ENCODE results near the gene HASPIN.

The HASPIN gene
- total RNA-seq = 1.3 to 4.3 reads per million in 2 experiments

GRCh38 chr17:3723556-3724377 lies at the start of gene HASPIN:
HASPIN (plus strand) TSS chr17:3723903; CDS start chr17:3723936, 33 bp downstream.
- DNase-seq (ENCODE audit: low read depth) = peak; percentile 88

GRCh38 chr17:3675886-3676285 lies 47.8 kb upstream of the HASPIN start:
- no peak for DNase-seq (ENCODE audit: low read depth)

- DNase-seq (ENCODE audit: low read depth) = no peak
Measured at GRCh38 chr17:3678095-3678820, 45.4 kb upstream of the HASPIN start.

DNA sequence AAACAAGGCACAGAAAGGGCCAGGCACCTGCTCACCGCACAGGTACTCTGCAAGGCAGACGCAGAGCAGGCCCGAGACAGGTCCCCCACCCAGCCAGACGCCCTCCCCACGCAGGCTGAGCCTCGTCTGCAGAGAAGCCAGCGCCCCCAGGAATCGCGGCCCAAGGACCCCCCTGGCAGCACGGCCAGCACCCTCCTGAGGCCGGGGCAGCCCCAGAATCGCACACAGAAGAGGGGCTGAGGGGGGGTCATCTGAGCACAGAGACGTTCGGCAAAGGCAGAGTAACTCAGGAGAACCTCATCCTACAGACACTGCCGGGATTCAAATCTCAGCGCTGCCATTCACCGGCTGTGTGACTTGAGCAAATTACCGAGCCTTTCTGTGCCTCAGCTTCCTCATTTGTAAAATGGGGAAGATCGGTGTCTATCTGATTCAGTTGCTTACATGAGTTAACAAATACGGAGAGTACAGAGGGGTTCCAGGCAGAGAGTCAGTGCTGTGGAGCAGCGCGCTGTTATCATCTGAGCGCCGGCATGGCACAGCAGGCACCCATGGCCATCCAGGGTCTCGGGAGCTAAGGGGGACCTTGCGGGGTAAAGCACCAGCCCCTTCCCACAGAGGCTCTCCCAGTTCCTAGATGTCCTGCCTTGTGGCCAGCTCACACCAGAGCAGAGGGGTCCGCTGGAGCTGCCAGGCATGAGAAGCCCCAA lies 44.7 kb upstream of the HASPIN start:
- DNase-seq (ENCODE audit: low read depth) = no peak

GRCh38 chr17:3679531-3680126 lies 44.1 kb upstream of the HASPIN start:
- DNase-seq (ENCODE audit: low read depth) = no peak

- no peak for DNase-seq (ENCODE audit: low read depth)
Measured at GRCh38 chr17:3681057-3681456, 42.6 kb upstream of the HASPIN start.

DNA sequence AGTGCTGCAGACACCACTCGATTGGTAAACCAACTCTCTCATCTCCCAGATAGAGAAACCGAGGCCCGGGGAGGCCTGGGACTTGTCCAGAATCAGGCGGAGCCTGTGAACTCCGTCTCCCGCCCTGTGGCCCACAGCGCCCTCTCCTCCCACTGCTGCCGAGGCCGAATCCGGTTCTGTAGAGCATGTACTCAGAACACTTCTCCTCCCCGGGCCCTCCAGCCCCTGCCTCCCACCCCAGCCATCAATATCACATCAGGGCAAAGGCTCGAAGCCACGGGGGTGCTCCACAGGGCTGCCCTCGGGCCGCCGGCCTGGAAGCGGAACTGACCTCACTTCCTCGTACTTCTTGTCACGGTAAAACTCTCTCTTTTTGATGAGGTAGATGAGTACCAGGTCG lies 42.1 kb upstream of the HASPIN start:
- DNase-seq (ENCODE audit: low read depth) = no peak

GRCh38 chr17:3682033-3682432 lies 41.7 kb upstream of the HASPIN start:
- DNase-seq (ENCODE audit: low read depth) = no peak

- peak; percentile 33 for DNase-seq (ENCODE audit: low read depth)
Measured at GRCh38 chr17:3683054-3683511, 40.6 kb upstream of the HASPIN start.

- DNase-seq (ENCODE audit: low read depth) = no peak
Measured at GRCh38 chr17:3685174-3685573, 38.5 kb upstream of the HASPIN start.

DNA sequence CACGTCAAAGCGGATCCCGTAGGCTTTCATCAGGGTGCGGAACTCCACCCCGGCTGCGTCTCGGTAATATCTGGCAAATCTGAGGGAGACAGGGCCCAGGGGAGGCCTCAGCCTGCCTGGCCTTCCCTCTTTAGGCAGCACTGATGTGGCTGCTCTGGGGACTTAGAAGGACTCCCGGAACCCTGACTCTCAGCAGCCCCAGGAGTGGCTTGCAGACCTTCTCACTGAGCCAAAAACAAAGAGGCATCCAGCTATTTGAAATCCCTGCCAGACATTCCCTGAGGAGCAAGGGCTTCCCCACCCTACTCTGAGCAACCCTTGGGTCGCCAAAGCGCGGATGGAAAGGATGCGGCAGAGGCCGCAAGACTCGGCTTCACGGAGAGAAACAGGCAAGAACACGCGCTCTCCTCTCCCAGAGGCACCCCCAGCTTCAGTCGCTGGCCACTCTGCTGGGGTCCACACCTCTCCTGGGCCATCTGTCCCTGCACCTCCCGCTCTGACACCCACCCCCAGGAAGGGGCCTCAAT lies 35.6 kb upstream of the HASPIN start:
- no peak for DNase-seq (ENCODE audit: low read depth)

DNA sequence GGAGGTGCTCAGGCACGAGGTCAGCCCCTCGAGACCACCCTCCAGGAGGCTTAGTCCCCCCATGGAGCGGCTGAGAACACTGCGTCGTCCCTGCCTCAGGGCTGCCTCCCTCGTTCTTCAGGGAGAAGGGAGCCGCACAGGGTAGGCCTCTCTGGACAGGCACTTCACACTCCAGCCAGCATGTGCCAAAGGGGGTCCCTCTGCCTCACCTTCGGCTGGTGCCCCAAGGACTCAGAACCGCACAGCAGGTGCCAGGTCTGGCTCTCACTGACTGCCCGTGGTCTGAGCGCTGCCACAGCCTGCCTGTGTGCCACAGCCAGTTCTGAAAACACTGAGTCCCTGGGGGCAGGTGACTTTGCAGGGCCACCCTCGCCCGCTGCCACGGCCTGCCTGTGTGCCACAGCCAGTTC lies 34.8 kb upstream of the HASPIN start:
- no peak for DNase-seq (ENCODE audit: low read depth)

DNA sequence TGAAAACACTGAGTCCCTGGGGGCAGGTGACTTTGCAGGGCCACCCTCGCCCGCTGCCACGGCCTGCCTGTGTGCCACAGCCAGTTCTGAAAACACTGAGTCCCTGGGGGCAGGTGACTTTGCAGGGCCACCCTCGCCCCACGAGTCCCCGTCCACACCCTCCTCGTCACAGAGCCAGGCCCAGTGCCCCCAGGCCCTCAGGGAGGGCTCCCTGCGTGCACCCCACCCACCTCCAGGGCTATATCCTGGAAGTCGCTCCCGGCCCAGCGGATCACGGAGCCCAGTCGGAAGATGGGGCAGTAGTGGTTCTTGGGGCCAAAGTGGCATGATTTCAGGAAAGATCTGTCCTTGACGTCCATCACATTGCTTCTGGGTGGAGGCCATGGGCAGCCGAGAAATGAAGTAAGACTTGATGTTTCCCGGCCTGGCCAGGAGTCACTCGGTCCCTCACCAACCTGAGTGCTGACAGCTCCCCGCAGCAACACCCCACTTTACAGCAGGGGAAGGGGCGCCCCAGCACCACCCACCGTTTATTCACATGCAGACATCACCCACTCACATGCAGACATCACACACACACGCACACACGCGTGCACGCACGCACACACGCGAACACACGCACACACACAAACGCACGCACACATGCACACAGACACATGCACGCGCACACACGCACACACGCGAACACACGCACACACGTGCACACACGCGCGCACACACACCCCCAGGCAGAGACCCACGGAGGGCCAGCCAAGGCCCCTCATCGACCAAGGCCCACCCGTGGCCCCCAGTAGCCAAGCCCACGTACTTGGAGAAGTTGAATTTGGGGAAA lies 34.2 kb upstream of the HASPIN start:
- no peak for DNase-seq (ENCODE audit: low read depth)

DNA sequence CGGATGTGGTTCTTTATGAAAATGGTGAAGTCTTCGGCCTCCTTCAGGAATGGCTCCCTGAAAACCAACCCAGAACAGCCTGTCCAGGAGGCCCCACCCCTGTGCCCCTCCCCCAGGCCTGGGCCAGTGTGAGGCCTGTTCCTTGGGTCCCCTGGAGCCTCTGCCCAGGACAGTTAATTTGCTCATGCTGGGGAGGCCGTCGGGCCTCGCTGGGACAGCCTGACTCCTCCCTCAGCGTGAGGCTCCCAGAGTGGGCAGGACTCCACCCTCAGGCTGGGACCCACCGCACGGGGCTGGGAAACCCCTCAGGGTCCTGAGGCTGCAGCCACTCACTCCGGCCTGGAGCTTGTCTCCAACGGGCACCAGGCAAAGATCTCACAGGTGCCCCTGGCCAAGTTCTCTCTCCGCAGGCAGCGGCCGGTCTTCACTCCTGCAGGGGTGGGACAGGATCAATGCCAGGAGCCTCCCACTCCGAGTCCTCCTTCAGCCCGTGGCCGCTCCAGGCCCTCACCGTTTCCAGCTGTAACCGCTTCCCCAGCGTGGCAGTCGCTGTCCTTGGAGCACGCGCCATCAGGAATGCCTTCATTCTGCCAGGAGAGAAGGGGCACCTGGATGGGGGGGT lies 33.5 kb upstream of the HASPIN start:
- DNase-seq (ENCODE audit: low read depth) = no peak

- no peak for DNase-seq (ENCODE audit: low read depth)
Measured at GRCh38 chr17:3691617-3692067, 32.1 kb upstream of the HASPIN start.

DNA sequence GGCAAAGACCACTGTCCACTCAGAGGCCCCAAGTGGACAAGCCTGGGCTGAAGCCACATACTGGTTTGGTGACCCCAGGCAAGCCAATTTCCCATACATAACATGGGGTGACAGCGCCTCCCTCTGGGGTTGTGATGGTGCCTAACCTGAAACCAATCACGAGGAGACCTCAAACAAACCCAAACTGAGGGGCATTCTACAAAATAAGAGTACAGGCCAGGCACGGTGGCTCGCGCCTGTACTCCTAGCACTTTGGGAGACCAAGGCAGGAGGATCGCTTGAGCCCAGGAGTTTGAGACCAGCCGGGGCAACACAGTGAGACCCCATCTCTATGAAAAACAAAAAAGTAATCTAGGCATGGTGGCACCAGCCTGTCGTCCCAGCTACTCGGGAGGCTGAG lies 31.4 kb upstream of the HASPIN start:
- no peak for DNase-seq (ENCODE audit: low read depth)

GRCh38 chr17:3693141-3693540 lies 30.6 kb upstream of the HASPIN start:
- DNase-seq (ENCODE audit: low read depth) = no peak

DNA sequence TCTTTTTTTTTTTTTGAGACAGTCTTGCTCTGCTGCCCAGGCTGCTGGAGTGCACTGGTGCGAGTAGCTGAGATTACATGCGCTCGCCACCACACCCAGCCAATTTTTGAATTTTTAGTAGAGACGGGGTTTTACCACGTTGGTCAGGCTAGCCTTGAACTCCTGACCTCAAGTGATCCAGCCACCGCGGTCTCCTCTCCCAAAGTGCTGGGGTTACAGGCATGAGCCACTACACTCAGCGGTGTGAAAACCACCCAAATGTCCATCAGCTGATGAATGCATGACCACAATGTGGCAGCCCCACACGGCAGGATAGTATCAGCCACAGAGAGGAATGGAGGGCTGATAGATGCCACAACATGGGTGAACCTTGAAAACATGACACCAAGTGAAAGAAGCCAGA lies 29.9 kb upstream of the HASPIN start:
- no peak for DNase-seq (ENCODE audit: low read depth)

DNA sequence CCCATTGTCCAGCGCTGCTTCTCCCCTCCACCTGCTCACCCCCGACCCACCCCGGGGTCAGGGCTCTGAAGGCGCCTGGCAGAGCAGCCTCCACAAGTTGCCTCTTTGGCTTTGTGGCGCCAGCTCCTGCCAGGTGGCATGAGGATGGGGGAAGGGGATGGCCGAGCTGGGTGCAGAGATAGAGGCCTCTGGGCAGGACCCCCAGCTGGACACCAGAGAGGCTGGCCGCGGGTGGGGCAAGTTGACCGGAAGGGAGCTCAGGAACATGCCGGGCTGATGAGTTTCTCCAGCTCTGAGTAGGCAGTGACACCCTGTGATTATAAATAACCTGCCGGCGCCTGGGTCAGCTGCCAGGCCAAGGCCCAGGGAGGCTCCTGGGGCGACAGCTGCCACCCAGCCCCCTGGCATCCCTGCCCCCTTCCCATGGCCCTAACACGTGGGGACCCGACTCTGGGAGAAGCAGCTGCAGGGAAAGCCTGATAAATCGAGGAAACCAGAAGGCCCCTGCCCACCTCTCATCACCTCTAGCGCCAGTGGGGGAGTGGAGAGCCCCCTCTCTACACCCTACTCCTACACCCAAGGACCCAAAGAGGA lies 28.5 kb upstream of the HASPIN start:
- DNase-seq (ENCODE audit: low read depth) = no peak

Data from T follicular helper cell (primary cell).